ENCODE results near the gene GMPS. TPM values are rescaled to one million over a fixed set of nuclear protein-coding genes. Genes with fewer than 3 reads are reported as not detected.

The GMPS gene
- total RNA-seq, 1 experiment from 2014 or later, result 136 TPM

GRCh38 chr3:155979746-155980145 lies 109.3 kb downstream of the GMPS start (continued):
- TF ChIP-seq CREB1 (CRISPR knock-in tag; IDR thresholded peaks at IDR 0.05), result no peak

- Mint-ChIP-seq H3K27ac (no peak overlapping the region), H3K27me3 (ENCODE audit: low read depth) (no peaks in the 10 kb centered on the region), H3K36me3 (no peaks in the 10 kb centered on the region), H3K9me3 (no peaks in the 10 kb centered on the region), H3K4me1 (peaks cover 17% of the 10 kb centered on the region), H3K4me3 (no peak overlapping the region)
- TF ChIP-seq CREB1 (CRISPR knock-in tag; IDR thresholded peaks at IDR 0.05) (no peak), PRRX2 (CRISPR knock-in tag; IDR thresholded peaks at IDR 0.05) (no peak), ZNF396 (CRISPR knock-in tag; IDR thresholded peaks at IDR 0.05; ENCODE audit: borderline replicate concordance) (no peak), ATF2 (CRISPR knock-in tag; IDR thresholded peaks at IDR 0.05; ENCODE audit: borderline replicate concordance, low read depth) (no peak)
- ChIA-PET CTCF (no interaction called here), POLR2A (no interaction called here)
- DNase-seq (ENCODE audit: low spot score) (no peak), ATAC-seq (no peak)
These were observed 111.2 kb downstream of the GMPS start for GRCh38 chr3:155981669-155982068.

- Mint-ChIP-seq H3K27me3 (ENCODE audit: low read depth) (no peaks in the 10 kb centered on the region), H3K4me3 (no peak overlapping the region), H3K27ac (no peak overlapping the region), H3K9me3 (no peaks in the 10 kb centered on the region), H3K4me1 (peaks cover 17% of the 10 kb centered on the region), H3K36me3 (no peaks in the 10 kb centered on the region)
- CTCF ChIA-PET, result interaction anchor here (0.7 to 1.6 kb wide), 3 partner anchors 8 to 1138 kb away, joined by 3 to 11 read pairs (median 3); partner anchors contain the start of gene C3orf33
- POLR2A ChIA-PET, result no interaction called here
- DNase-seq (ENCODE audit: low spot score), result no peak
- ATAC-seq, result peak; percentile 51
- TF ChIP-seq SMAD3 (CRISPR knock-in tag; IDR thresholded peaks at IDR 0.05; ENCODE audit: borderline replicate concordance) (no peak), IRF1 (CRISPR knock-in tag; IDR thresholded peaks at IDR 0.05) (no peak), ETV6 (CRISPR knock-in tag; IDR thresholded peaks at IDR 0.05) (no peak), RELA (CRISPR knock-in tag; IDR thresholded peaks at IDR 0.05; ENCODE audit: borderline replicate concordance) (no peak), ARID4B (CRISPR knock-in tag; IDR thresholded peaks at IDR 0.05; ENCODE audit: borderline replicate concordance) (no peak), ATF3 (CRISPR knock-in tag; conservative IDR thresholded peaks at IDR 0.05) (no peak), ZSCAN18 (CRISPR knock-in tag; IDR thresholded peaks at IDR 0.05) (no peak), CREB1 (CRISPR knock-in tag; IDR thresholded peaks at IDR 0.05) (no peak), FOXP1 (CRISPR knock-in tag; IDR thresholded peaks at IDR 0.05; ENCODE audit: borderline replicate concordance) (no peak), GTF2I (CRISPR knock-in tag; conservative IDR thresholded peaks at IDR 0.05) (no peak), TCF7 (CRISPR knock-in tag; IDR thresholded peaks at IDR 0.05; ENCODE audit: low read depth) (no peak), TEAD4 (CRISPR knock-in tag; IDR thresholded peaks at IDR 0.05) (no peak), ZNF425 (CRISPR knock-in tag; conservative IDR thresholded peaks at IDR 0.05) (no peak), FOXP4 (CRISPR knock-in tag; IDR thresholded peaks at IDR 0.05) (no peak)
These were observed 113.5 kb downstream of the GMPS start for GRCh38 chr3:155983834-155984474.
